GM23338 (cell line): Measurements from ENCODE around the gene VWCE. TPM values are rescaled to one million over a fixed set of nuclear protein-coding genes. Genes with fewer than 3 reads are reported as not detected.

ENCODE experiments used
- ATAC-seq: fragments of 200-7000 bp; cut with Tn5 transposase; 3 replicates; pipeline ENCODE4 v1.9.1; 2020
- DNase-seq: peaks from one replicate; pipeline ENCODE4 v3.0.0-alpha.2; 2015; ENCODE audit warnings: low spot score
- H2AFZ ChIP-seq: fragments of 200-600 bp; sonication (generic); 2 replicates; pipeline ENCODE4 v1.8.0; 2016; ENCODE audit warnings: antibody characterized with exemption, mild to moderate bottlenecking, moderate library complexity
- H3F3A ChIP-seq: fragments of 200-600 bp; sonication (generic); replicated peaks from 2 replicates; pipeline ENCODE4 v1.8.0; 2017; ENCODE audit warnings: antibody characterized with exemption, mixed run types, low read depth
- H3K27ac ChIP-seq: fragments of 200-600 bp; sonication (generic); 2 replicates; pipeline ENCODE4 v1.6.1; 2016; ENCODE audit warnings: low read depth
- H3K27me3 ChIP-seq: fragments of 200-600 bp; sonication (generic); 2 replicates; pipeline ENCODE4 v1.8.0; 2016; ENCODE audit warnings: mild to moderate bottlenecking, mixed run types, moderate library complexity; ENCODE audit not compliant: insufficient read depth
- H3K36me3 ChIP-seq: fragments of 200-600 bp; sonication (generic); 2 replicates; pipeline ENCODE4 v1.8.0; 2016; ENCODE audit warnings: mild to moderate bottlenecking; ENCODE audit not compliant: insufficient read depth
- H3K4me1 ChIP-seq: fragments of 200-600 bp; sonication (generic); 2 replicates; pipeline ENCODE4 v1.8.0; 2016; ENCODE audit warnings: mild to moderate bottlenecking, moderate library complexity; ENCODE audit not compliant: insufficient read depth
- H3K4me2 ChIP-seq: fragments of 200-600 bp; sonication (generic); 2 replicates; pipeline ENCODE4 v1.7.1; 2017; ENCODE audit warnings: mixed run types
- H3K4me3 ChIP-seq: fragments of 200-600 bp; sonication (generic); 2 replicates; pipeline ENCODE4 v1.6.1; 2016; ENCODE audit warnings: mixed run types
- H3K79me2 ChIP-seq: fragments of 200-600 bp; sonication (generic); replicated peaks from 2 replicates; pipeline ENCODE4 v1.8.0; 2017; ENCODE audit warnings: mild to moderate bottlenecking; ENCODE audit not compliant: insufficient read depth
- H3K9me2 ChIP-seq: fragments of 200-600 bp; sonication (generic); 2 replicates; pipeline ENCODE4 v1.8.0; 2017; ENCODE audit not compliant: insufficient read depth
- H4K20me1 ChIP-seq: fragments of 200-600 bp; sonication (generic); replicated peaks from 2 replicates; pipeline ENCODE4 v1.8.0; 2017; ENCODE audit warnings: mild to moderate bottlenecking; ENCODE audit not compliant: insufficient read depth
- H3K27ac Mint-ChIP-seq: 2 replicates; pipeline ENCODE4 v1.8.0; 2020; ENCODE audit warnings: inconsistent platforms, mild to moderate bottlenecking, moderate library complexity, mixed read lengths
- H3K27me3 Mint-ChIP-seq: 3 replicates; pipeline ENCODE4 v1.8.0; 2022; ENCODE audit warnings: low read depth, mild to moderate bottlenecking, moderate library complexity, mixed read lengths, inconsistent platforms; ENCODE audit not compliant: insufficient read depth, poor library complexity
- H3K36me3 Mint-ChIP-seq: 3 replicates; pipeline ENCODE4 v1.8.0; 2021; ENCODE audit warnings: low read depth, mild to moderate bottlenecking, inconsistent platforms, moderate library complexity, mixed read lengths
- H3K4me1 Mint-ChIP-seq: 3 replicates; pipeline ENCODE4 v1.8.0; 2020; ENCODE audit warnings: mild to moderate bottlenecking, inconsistent platforms, mixed read lengths
- H3K4me3 Mint-ChIP-seq: 3 replicates; pipeline ENCODE4 v1.8.0; 2021; ENCODE audit warnings: moderate library complexity, mild to moderate bottlenecking, inconsistent platforms, mixed read lengths
- H3K9me3 Mint-ChIP-seq: 3 replicates; pipeline ENCODE4 v1.8.0; 2020; ENCODE audit warnings: moderate library complexity, mild to moderate bottlenecking, inconsistent platforms, mixed read lengths
- EZH2phosphoT487 ChIP-seq: fragments of 200-600 bp; sonication (generic); IDR thresholded peaks from one replicate; pipeline ENCODE4 v1.8.1; 2018; ENCODE audit warnings: antibody characterized with exemption; ENCODE audit not compliant: unreplicated experiment
- ZNF462 ChIP-seq: fragments of 250-450 bp; sonication (Bioruptor Pico); IDR thresholded peaks from 2 replicates; pipeline ENCODE4 v1.5.0; 2020; ENCODE audit warnings: mild to moderate bottlenecking, moderate library complexity
- polyA plus RNA-seq: library from polyadenylated mRNA; unstranded; fragments of >200 nt; fragmentation: Nextera tagmentation; extraction: Ambion mirVana; gene quantifications from 2 replicates; pipeline ENCODE4 v1.2.1, GENCODE V29; 2016
- total RNA-seq: library from RNA; depleted of rRNA; stranded (reverse); fragments of >200 nt; shearing (Covaris generic); gene quantifications from 2 replicates; pipeline ENCODE4 v1.2.3, GENCODE V29; 2014
- TF ChIP-seq, protein P1 (sequence below), 2 experiments: fragments of 200-600 bp in 1 of 2; sonication (generic) in 1 of 2; conservative IDR thresholded peaks; 2 replicates each; pipeline versions ENCODE4 v1.5.1 to v1.6.1; 2016 to 2017; ENCODE audit warnings: antibody characterized with exemption in 2 of 2, low read depth in 2 of 2, mild to moderate bottlenecking in 2 of 2, moderate library complexity in 1 of 2

The VWCE gene
- total and polyA plus RNA-seq, 2 experiments from 2014 or later, result 9.9 to 16.9 TPM

- no peak for TF ChIP-seq ZNF462 (CRISPR knock-in tag)
Measured at GRCh38 chr11:61295596-61295926, 445 bp upstream of the VWCE start (continued).

GRCh38 chr11:61293867-61294716 is 1.0 kb downstream of the VWCE start:
- Mint-ChIP-seq H3K4me3 (peak overlapping the region; percentile 87), H3K27ac (no peak overlapping the region), H3K4me1 (peaks cover 22% of the 10 kb centered on the region), H3K9me3 (no peaks in the 10 kb centered on the region; the same call in 2 of the 3 replicates), H3K27me3 (peaks cover 24% of the 10 kb centered on the region), H3K36me3 (peaks cover 22% of the 10 kb centered on the region)
- no peak for TF ChIP-seq EZH2phosphoT487
- TF ChIP-seq, protein P1, sequence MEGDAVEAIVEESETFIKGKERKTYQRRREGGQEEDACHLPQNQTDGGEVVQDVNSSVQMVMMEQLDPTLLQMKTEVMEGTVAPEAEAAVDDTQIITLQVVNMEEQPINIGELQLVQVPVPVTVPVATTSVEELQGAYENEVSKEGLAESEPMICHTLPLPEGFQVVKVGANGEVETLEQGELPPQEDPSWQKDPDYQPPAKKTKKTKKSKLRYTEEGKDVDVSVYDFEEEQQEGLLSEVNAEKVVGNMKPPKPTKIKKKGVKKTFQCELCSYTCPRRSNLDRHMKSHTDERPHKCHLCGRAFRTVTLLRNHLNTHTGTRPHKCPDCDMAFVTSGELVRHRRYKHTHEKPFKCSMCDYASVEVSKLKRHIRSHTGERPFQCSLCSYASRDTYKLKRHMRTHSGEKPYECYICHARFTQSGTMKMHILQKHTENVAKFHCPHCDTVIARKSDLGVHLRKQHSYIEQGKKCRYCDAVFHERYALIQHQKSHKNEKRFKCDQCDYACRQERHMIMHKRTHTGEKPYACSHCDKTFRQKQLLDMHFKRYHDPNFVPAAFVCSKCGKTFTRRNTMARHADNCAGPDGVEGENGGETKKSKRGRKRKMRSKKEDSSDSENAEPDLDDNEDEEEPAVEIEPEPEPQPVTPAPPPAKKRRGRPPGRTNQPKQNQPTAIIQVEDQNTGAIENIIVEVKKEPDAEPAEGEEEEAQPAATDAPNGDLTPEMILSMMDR (conservative IDR thresholded peaks at IDR 0.05; ENCODE audit: low read depth in 2 of 2), result 0 out of 4 replicates have a peak, but pooled peaks have one; percentile 2 to 18
- Histone ChIP-seq H4K20me1 (peaks cover 6% of the 10 kb centered on the region), H3K27me3 (peaks cover 11% of the 10 kb centered on the region), H3K4me2 (peak overlapping the region; percentile 93), H3F3A (peaks cover 9% of the 10 kb centered on the region), H3K36me3 (peaks cover 5% of the 10 kb centered on the region; the same call in 1 of the 2 replicates), H2AFZ (peak overlapping the region; percentile 84), H3K4me3 (peak overlapping the region; percentile 86), H3K79me2 (peaks cover 19% of the 10 kb centered on the region), H3K9me2 (no peaks in the 10 kb centered on the region), H3K27ac (0 out of 2 replicates have a peak overlapping the region, but pooled peaks have one; percentile 55), H3K4me1 (peaks cover 9% of the 10 kb centered on the region)
- peak; percentile 36 for ATAC-seq
- DNase-seq, result peak; percentile 50
